NCI-H1436 treated with DMSO at 0.1 percent for 48 hours (cell line): ENCODE data around the gene GREM1.

ENCODE experiments used
- DNase-seq: peaks from one replicate; lab custom pipeline; 2025; lab: John Stamatoyannopoulos, UW

Gene GREM1

GRCh38 chr15:32781781-32782180 is 64.0 kb downstream of the GREM1 start:
- DNase-seq, result no peak

GRCh38 chr15:32784581-32784980 is 66.8 kb downstream of the GREM1 start:
- no peak for DNase-seq

- DNase-seq, result no peak
These were observed 69.1 kb downstream of the GREM1 start for GRCh38 chr15:32786906-32787305.

GRCh38 chr15:32787949-32788348 is 70.1 kb downstream of the GREM1 start:
- DNase-seq, result no peak

GRCh38 chr15:32790352-32790999 is 72.7 kb downstream of the GREM1 start:
- no peak for DNase-seq

GRCh38 chr15:32792436-32792835 is 74.6 kb downstream of the GREM1 start:
- DNase-seq, result no peak
